ENCODE results near the gene UBC.

GRCh38 chr12:124866883-124867400 is 47.5 kb downstream of the UBC start:
- TF ChIP-seq CTCF (IDR thresholded peaks at IDR 0.05; ENCODE audit: low read depth, low read length), result no peak
- no peak for TF ChIP-seq POLR2A (IDR thresholded peaks at IDR 0.05; ENCODE audit: extremely low read depth, insufficient read length)
